ENCODE measurements around the gene SCN3A.

Gene SCN3A

DNA sequence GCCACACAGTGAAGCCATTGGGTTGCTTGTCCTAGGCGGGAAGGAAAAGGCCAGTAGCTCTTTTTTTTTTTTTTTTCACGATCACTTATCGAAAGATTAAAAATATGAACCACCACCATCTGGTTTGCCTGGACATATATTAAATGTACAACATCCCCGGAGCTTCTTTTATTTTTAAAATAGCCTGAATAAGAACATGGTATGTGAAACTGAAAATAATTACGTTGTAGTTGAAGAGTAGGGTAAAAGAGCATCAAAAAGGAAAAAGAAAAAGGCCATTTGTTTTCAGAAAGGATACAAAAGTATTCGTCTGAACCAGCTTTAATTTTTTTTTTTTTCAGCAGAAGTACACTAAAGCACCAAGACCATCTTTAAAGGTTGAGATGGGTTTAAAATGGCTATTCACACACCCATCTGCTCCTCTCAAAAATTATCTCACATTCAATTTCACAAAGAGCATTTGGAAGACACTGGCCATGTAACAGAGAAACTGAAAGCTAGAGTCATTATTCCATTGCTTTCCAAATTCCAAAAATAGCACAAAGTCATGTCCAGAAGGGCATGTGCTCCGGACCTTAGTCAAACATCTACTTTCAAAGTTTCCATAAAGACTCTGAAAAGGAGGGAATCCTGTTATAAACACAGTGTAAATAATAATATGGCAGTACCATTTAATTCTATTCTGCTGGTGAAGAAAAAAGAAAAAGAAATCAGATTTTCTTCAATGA lies 82.9 kb downstream of the SCN3A start:
- DNase-seq (ENCODE audit: low read depth, low spot score), result no peak
- no peak overlapping the region for H3K4me3 ChIP-seq (ENCODE audit: low read length)

GRCh38 chr2:165115258-165115657 lies 88.6 kb downstream of the SCN3A start:
- no peak for DNase-seq (ENCODE audit: low read depth, low spot score)
- H3K4me3 ChIP-seq (ENCODE audit: low read length), result no peak overlapping the region

DNA sequence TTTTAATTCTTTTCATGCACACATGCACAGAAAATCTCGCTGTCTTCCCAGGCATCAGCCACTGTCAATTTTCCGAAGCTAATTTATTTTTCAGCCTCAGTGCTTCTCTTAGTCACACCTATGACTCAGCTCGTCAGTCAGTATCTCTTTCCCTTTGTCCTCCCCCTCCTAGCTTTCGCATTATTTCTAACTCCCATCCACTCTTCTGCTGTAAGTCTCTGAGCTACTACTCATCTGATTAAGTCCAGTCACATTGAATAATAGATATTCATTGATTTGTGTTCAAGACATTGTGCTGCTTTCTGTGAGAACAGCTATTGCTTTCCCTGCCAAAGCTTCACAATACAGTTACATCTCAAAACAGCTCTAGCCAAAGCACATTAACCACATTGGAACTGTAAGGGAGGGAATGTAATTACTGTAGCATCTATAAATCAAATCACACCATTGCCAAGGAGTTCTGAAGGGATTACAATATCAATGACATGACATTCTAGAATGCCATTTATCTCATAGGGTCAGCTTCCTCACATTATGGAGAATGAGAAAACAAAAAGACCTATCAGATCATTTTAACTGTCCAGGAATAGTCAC lies 89.4 kb downstream of the SCN3A start:
- H3K4me3 ChIP-seq (ENCODE audit: low read length), result no peak overlapping the region
- DNase-seq (ENCODE audit: low read depth, low spot score), result no peak

- DNase-seq (ENCODE audit: low read depth, low spot score), result no peak
These were observed 90.4 kb downstream of the SCN3A start for GRCh38 chr2:165113414-165113813.

GRCh38 chr2:165112789-165113188 lies 91.1 kb downstream of the SCN3A start:
- DNase-seq (ENCODE audit: low read depth, low spot score), result no peak
- H3K4me3 ChIP-seq (ENCODE audit: low read length), result no peak overlapping the region

More at GRCh38 chr2:165113414-165113813, 90.4 kb downstream of the SCN3A start:
- no peak overlapping the region for H3K4me3 ChIP-seq (ENCODE audit: low read length)

DNA sequence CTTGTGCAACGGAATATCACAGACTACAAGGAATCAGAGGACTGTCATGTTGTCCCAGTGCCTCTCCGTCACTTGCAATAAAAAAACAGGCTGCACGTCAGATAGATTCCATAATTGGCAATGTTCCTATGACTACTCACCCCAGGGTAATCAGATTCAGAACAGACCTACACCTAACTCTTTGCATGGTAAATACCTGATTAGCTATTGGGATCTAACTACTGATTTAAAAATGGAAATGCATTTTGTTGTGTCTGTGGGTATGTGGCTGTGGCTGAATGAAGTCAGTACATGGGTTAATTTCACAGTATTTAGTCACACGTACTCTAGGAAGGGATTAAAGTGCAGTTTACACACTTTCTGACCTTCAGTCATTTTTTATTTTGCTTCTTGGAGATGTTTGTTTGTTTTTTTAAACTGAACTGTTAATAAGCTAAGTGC lies 91.7 kb downstream of the SCN3A start:
- H3K4me3 ChIP-seq (ENCODE audit: low read length), result no peak overlapping the region
- no peak for DNase-seq (ENCODE audit: low read depth, low spot score)

- no peak overlapping the region for H3K4me3 ChIP-seq (ENCODE audit: low read length)
- DNase-seq (ENCODE audit: low read depth, low spot score), result no peak
These were observed 93.5 kb downstream of the SCN3A start for GRCh38 chr2:165110394-165110793.

DNA sequence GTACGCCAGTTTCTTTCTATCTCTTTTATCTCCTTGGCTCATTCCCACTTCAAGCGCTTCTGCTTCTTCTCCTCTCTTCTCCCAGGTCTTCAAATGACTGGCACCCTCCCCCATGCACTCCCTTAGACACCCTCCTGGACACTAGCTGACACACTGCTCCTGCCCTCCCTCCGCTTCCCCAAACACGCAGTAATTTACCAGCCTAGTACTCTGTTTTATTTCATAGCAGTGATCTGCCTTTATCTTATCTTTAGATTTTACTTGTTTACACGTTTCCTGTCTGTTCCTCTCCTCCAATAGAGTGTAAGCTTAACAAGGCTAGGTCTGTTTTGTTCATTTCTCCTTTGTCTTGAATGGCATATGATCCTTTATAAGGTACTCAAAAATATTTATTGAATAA lies 93.9 kb downstream of the SCN3A start:
- DNase-seq (ENCODE audit: low read depth, low spot score), result no peak

GRCh38 chr2:165105926-165106325 lies 97.9 kb downstream of the SCN3A start:
- peak; percentile 14 for DNase-seq (ENCODE audit: low read depth, low spot score)
- no peak overlapping the region for H3K4me3 ChIP-seq (ENCODE audit: low read length)

More for the DNA sequence above, 93.9 kb downstream of the SCN3A start:
- H3K4me3 ChIP-seq (ENCODE audit: low read length), result no peak overlapping the region

- no peak overlapping the region for H3K4me3 ChIP-seq (ENCODE audit: low read length)
- DNase-seq (ENCODE audit: low read depth, low spot score), result no peak
These were observed 115.6 kb downstream of the SCN3A start for GRCh38 chr2:165087933-165088901.

GRCh38 chr2:165086337-165086736 lies 117.5 kb downstream of the SCN3A start:
- no peak overlapping the region for H3K4me3 ChIP-seq (ENCODE audit: low read length)
- no peak for DNase-seq (ENCODE audit: low read depth, low spot score)

DNA sequence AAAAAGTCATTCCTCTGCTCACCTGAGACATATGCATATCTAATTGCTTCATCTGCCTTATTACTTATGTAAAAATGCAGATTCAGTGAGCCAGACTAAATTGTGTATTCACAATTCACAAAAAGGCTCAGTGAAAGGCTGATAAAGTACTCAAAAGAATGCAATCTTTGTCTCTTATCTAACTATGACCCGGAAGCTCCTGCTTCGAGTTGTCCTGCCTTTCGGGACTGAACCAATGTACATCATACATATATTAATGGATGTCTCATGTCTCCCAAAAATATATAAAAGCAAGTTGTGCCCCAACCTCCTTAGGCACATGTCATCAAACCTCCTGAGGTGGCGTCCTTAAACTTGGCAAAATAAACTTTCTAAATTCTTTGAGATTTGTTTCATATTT lies 120.5 kb downstream of the SCN3A start:
- H3K4me3 ChIP-seq (ENCODE audit: low read length), result no peak overlapping the region
- no peak for DNase-seq (ENCODE audit: low read depth, low spot score)

- no peak overlapping the region for H3K4me3 ChIP-seq (ENCODE audit: low read length)
- no peak for DNase-seq (ENCODE audit: low read depth, low spot score)
These were observed 121.4 kb downstream of the SCN3A start for GRCh38 chr2:165082479-165082878.

- no peak overlapping the region for H3K4me3 ChIP-seq (ENCODE audit: low read length)
- DNase-seq (ENCODE audit: low read depth, low spot score), result no peak
These were observed 122.6 kb downstream of the SCN3A start for GRCh38 chr2:165081276-165081675.

DNA sequence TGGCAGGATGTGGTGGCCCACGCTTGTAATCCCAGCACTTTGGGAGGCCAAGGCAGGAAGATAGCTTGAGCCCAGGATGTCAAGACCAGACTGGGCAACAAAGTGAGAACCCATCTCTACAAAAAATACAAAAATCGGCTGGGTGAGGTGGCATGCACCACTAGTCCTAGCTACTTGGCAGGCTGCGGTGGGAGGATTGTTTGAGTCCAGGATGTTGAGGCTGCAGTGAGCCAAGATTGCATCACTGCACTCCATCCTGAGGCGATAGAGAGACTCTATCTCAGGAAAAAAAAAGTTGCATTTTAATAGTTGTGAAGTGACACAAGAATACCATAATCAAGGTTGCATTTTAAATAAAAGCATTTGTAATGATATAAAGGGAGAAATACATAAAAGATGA lies 124.4 kb downstream of the SCN3A start:
- no peak overlapping the region for H3K4me3 ChIP-seq (ENCODE audit: low read length)
- DNase-seq (ENCODE audit: low read depth, low spot score), result peak; percentile 80

- H3K4me3 ChIP-seq (ENCODE audit: low read length), result no peak overlapping the region
These were observed 124.9 kb downstream of the SCN3A start for GRCh38 chr2:165078913-165079312.

DNA sequence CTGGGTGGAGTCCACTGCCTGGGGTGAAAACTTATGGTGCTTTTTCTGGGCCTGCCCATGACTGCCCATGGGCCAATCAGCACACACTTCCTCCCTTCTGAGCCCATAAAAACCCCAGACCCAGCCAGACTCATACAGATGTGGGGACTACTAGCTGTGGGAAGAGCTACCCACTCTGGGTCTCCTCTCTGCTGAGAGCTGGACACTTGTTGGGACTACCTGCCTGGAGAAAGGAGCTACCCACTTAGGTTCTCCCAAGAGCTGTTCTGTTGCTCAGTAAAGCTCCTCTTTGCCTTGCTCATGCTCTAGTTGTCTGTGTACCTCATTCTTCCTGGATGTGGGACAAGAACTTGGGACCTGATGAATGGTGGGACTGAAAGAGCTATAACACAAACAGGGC lies 129.0 kb downstream of the SCN3A start:
- no peak overlapping the region for H3K4me3 ChIP-seq (ENCODE audit: low read length)
- DNase-seq (ENCODE audit: low read depth, low spot score), result no peak

More at GRCh38 chr2:165078913-165079312, 124.9 kb downstream of the SCN3A start:
- DNase-seq (ENCODE audit: low read depth, low spot score), result no peak

DNA sequence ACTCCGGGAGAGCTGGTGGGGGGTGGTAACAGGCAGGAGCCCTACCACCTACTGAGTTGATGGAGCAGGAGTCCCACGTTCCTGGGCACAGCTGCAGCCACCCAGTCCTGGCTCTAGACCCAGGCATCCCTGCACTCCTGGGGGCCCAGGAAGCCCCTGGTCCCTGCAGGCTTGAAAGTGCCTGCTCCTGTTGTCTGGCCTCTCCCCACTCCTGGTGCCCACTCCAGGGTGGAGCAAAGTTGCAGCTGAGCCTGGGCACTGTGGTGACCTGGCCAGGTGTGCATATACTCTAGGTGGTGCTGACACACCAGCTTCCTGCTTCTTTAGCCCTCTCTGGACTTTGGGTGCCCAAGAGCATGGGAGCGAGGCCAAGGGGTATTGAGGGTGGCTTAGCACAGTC lies 129.5 kb downstream of the SCN3A start:
- no peak for DNase-seq (ENCODE audit: low read depth, low spot score)
- H3K4me3 ChIP-seq (ENCODE audit: low read length), result no peak overlapping the region

DNA sequence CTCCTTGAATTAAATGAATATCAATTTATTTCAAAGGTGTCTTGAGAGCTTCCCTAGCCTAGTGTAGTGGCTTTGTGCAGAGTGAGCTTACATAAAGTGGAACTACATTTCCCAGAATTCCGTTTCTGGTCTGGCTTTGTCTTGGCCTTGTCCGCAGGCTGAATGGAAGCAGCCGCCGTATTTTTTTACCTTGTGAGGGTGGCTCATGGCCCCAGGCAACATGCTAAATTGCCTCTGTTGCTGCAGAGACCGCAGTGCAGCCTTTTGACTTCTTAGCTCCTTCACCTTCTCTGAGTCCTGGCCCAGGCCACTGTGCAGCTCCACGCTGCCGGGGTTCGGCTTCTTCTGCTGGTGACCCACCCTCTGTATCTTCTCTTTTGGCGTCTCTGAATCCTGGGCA lies 133.8 kb downstream of the SCN3A start:
- DNase-seq (ENCODE audit: low read depth, low spot score), result no peak
- H3K4me3 ChIP-seq (ENCODE audit: low read length), result no peak overlapping the region

DNA sequence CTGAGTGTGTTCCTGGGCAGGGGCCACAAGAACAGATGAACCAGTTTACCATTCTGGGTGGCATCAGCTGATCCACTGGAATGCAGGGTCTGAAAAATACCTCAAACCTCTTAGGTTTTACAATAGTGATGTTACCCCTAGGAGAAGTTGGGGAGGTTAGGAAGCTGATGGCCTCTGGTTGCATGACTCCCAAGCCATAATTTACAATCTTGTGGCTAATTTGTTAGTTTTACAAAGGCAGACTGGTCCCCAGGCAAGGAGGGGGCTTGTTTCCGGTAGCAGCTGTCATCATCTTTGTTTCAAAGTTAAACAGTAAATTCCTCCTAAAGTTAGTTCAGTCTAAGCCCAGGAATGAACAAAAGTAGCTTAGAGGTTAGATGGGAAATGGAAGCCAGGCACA lies 134.7 kb downstream of the SCN3A start:
- no peak for DNase-seq (ENCODE audit: low read depth, low spot score)

More for the DNA sequence above, 134.7 kb downstream of the SCN3A start:
- no peak overlapping the region for H3K4me3 ChIP-seq (ENCODE audit: low read length)

Measured in Jurkat, Clone E6-1 (cell line).